Breast epithelium (tissue), 4 donors: Measurements from ENCODE around the gene WNK2. TPM values are rescaled to one million over a fixed set of nuclear protein-coding genes. Genes with fewer than 3 reads are reported as not detected.

Experiments used
- DNase-seq, 2 donors: peaks; one replicate each; pipeline ENCODE4 v3.0.0-alpha.2; 2019; ENCODE audit warnings: low spot score in 2 of 2
- H3K27ac ChIP-seq, 2 donors: fragments of 200-600 bp; sonication (generic) in 1 of 2; one replicate each; pipeline ENCODE4 v1.5.1; 2016 to 2019; ENCODE audit warnings: mild to moderate bottlenecking in 1 of 2
- H3K27me3 ChIP-seq, 2 donors: fragments of 200-600 bp; sonication (generic) in 1 of 2; one replicate each; pipeline versions ENCODE4 v1.5.1 to v1.6.0; 2017 to 2019; ENCODE audit warnings: control low read depth in 1 of 2, mild to moderate bottlenecking in 1 of 2
- H3K36me3 ChIP-seq: fragments of 200-600 bp; one replicate; pipeline ENCODE4 v1.5.1; 2019
- H3K4me1 ChIP-seq, 2 donors: fragments of 200-600 bp; sonication (generic); one replicate each; pipeline ENCODE4 v1.5.1; 2016 to 2019; ENCODE audit warnings: control low read depth in 1 of 2
- H3K4me3 ChIP-seq, 3 donors: fragments of 200-600 bp; sonication (generic); 1 replicate in 2 of 3; 2 replicates in 1 of 3; pipeline ENCODE4 v1.5.1; 2016 to 2019; ENCODE audit warnings: mild to moderate bottlenecking in 3 of 3, moderate library complexity in 2 of 3
- H3K9me3 ChIP-seq, 2 donors: fragments of 200-600 bp; sonication (generic) in 1 of 2; one replicate each; pipeline ENCODE4 v1.5.1; 2016 to 2019; ENCODE audit warnings: control low read depth in 1 of 2
- CTCF ChIP-seq, 3 donors: fragments of 450-650 bp; IDR thresholded peaks; one replicate each; pipeline ENCODE4 v1.5.1; 2016 to 2017; ENCODE audit warnings: antibody characterized with exemption in 3 of 3, mild to moderate bottlenecking in 3 of 3, moderate library complexity in 3 of 3
- POLR2A ChIP-seq: fragments of 450-650 bp; IDR thresholded peaks from one replicate; pipeline ENCODE4 v1.6.1; 2016; ENCODE audit warnings: antibody characterized with exemption, mild to moderate bottlenecking, moderate library complexity
- POLR2AphosphoS5 ChIP-seq, 3 donors: sonication (generic); formaldehyde crosslinking; IDR thresholded peaks; one replicate each; pipeline ENCODE4 v1.6.1; 2017; ENCODE audit warnings: antibody characterized with exemption in 3 of 3
- intact Hi-C: fragments of 100-400 bp; cut with DNase I; formaldehyde crosslinking; loops from one replicate; pipeline ENCODE4 v1.15.1; 2023; ENCODE audit warnings: low total_unique reads
- total RNA-seq, 3 donors: library from RNA; depleted of rRNA; stranded (reverse); fragments of >200 nt; gene quantifications; one replicate each; pipeline ENCODE4 v1.1.0, GENCODE V29; 2016

Gene WNK2
- total RNA-seq, 3 donors from 2014 or later, result 9.1 to 28.5 TPM; not detected in 1

DNA sequence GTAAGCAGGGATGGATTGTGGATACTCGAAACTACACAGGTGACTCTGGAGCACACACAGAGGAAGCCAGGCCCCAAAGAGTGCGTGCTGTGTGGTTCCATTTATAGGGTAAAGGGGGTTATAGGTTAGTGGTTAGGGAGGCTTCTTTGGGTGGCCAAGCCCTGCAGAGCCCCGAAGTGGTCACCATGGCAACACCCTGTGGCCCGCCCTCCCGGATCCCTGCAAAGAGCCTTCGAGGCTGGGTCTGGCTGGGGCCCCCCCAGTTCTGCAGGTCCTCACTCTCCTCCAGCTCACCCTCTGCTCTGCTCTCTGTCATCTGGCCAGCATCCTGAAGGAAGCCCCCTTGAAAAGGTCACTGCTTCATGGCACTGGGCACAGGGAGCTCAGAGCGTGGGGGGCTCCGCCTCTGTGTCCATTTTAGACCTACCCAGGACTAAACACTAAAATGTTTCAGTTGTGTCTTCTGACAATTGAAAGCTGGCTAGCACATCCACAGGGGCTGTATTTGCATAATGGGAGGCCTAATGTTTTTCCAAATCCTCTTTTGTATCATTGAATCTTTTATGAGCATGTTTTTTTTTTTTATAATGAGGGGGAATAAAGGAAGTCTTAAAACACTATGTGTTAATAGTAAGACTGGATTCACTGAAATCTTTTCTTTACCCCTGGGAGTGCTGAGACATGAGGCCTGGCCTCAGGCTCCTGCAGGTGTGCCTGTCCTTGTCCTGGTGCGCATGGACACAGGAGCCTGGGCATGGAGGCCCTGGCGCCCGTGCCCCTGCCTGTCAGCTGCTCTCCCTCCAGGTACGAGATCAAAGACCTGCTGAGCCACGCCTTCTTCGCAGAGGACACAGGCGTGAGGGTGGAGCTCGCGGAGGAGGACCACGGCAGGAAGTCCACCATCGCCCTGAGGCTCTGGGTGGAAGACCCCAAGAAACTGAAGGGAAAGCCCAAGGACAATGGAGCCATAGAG is 55.3 kb downstream of the WNK2 start:
- no peaks in the 10 kb centered on the region for H3K36me3 ChIP-seq
- no peak for DNase-seq
- no peaks in the 10 kb centered on the region for H3K9me3 ChIP-seq
- H3K27me3 ChIP-seq, result no peaks in the 10 kb centered on the region
- no peak overlapping the region for H3K4me3 ChIP-seq
- intact Hi-C loops, result no loop called here
- H3K4me1 ChIP-seq, result no peaks in the 10 kb centered on the region
- H3K27ac ChIP-seq, result no peak overlapping the region
- TF ChIP-seq POLR2A, result no peak
- TF ChIP-seq POLR2AphosphoS5 (IDR thresholded peaks at IDR 0.05), result no peak
- no peak for TF ChIP-seq CTCF (IDR thresholded peaks at IDR 0.05)

- DNase-seq, result peak in 1 of 2 donors; percentile 79
- H3K4me1 ChIP-seq, result no peaks in the 10 kb centered on the region
- intact Hi-C loops, result no loop called here
- H3K36me3 ChIP-seq, result no peaks in the 10 kb centered on the region
- H3K27me3 ChIP-seq, result no peaks in the 10 kb centered on the region
- H3K27ac ChIP-seq, result peak overlapping the region; percentile 21 to 58
- H3K9me3 ChIP-seq, result no peaks in the 10 kb centered on the region
- no peak overlapping the region for H3K4me3 ChIP-seq
- TF ChIP-seq CTCF (IDR thresholded peaks at IDR 0.05), result no peak
- no peak for TF ChIP-seq POLR2AphosphoS5 (IDR thresholded peaks at IDR 0.05)
- no peak for TF ChIP-seq POLR2A
These were observed 57.0 kb downstream of the WNK2 start for GRCh38 chr9:93240891-93241334.

DNA sequence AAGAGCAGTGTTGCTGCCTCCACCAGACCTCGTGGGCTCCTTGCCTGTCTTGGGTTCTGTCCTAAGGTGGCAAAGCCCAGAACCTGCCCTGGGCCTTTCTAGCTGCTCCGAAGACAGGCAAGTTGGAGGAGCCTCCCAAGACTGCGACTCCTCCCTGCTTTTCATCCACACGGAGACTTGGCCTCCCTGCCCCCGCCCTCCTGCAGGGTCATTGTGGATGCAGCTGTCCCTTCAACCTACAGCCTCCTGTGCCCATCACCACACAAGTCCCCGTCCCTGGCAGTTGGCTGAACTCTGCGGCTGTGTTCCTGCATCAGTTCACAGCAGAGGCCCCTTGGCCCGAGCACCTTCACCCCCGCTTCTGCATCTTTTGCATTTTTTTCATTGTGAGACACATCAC is 59.2 kb downstream of the WNK2 start:
- Histone ChIP-seq H3K27me3 (no peaks in the 10 kb centered on the region), H3K9me3 (no peaks in the 10 kb centered on the region), H3K27ac (no peak overlapping the region), H3K36me3 (no peaks in the 10 kb centered on the region), H3K4me1 (no peaks in the 10 kb centered on the region), H3K4me3 (no peak overlapping the region)
- no peak for DNase-seq
- intact Hi-C loops, result no loop called here
- TF ChIP-seq POLR2A, result no peak
- TF ChIP-seq CTCF (IDR thresholded peaks at IDR 0.05), result no peak
- no peak for TF ChIP-seq POLR2AphosphoS5 (IDR thresholded peaks at IDR 0.05)

DNA sequence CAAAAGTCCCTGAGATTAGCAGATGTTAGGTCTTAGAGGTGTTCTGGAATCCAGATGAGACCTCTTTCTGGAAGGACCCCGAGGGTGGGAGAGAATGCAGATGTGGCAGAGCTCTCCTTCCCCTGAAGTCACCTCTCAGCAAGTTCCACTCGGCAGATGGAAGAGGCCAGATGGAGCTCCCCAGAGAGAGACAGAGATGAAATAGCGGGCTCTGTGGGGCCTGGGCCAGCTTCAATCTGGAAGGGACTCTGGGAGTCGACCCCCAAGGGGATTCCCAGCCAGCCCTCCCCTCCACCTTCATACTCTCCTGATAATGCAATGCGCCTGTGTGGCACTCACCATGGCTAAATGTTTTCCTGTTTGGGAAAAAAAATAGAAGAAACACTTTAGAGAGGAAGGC is 60.2 kb downstream of the WNK2 start:
- H3K27me3 ChIP-seq, result no peaks in the 10 kb centered on the region
- DNase-seq, result no peak
- H3K4me1 ChIP-seq, result no peaks in the 10 kb centered on the region
- no peaks in the 10 kb centered on the region for H3K9me3 ChIP-seq
- H3K4me3 ChIP-seq, result no peak overlapping the region
- no peaks in the 10 kb centered on the region for H3K36me3 ChIP-seq
- TF ChIP-seq CTCF (IDR thresholded peaks at IDR 0.05) (no peak), POLR2A (no peak), POLR2AphosphoS5 (IDR thresholded peaks at IDR 0.05) (no peak)
- H3K27ac ChIP-seq, result no peak overlapping the region
- intact Hi-C loops, result no loop called here
